Neural cell (in vitro differentiated cells): ENCODE data around the gene CFB.

Source experiments
- CTCF ChIP-seq: fragments of 450-650 bp; IDR thresholded peaks from 2 replicates; pipeline ENCODE4 v1.5.1; 2014; ENCODE audit warnings: antibody characterized with exemption, mild to moderate bottlenecking, moderate library complexity; ENCODE audit not compliant: poor library complexity, severe bottlenecking
- EP300 ChIP-seq: fragments of 450-650 bp; conservative IDR thresholded peaks from 2 replicates; pipeline ENCODE4 v1.6.1; 2014; ENCODE audit warnings: antibody characterized with exemption, mild to moderate bottlenecking, moderate library complexity; ENCODE audit not compliant: poor library complexity, severe bottlenecking
- EZH2 ChIP-seq: fragments of 200-600, 300-800 bp; shearing (Covaris generic), sonication (generic); IDR thresholded peaks from 2 replicates; pipeline ENCODE4 v1.6.1; 2014; ENCODE audit warnings: antibody characterized with exemption, low read length, borderline replicate concordance, mild to moderate bottlenecking; ENCODE audit not compliant: insufficient read depth, poor library complexity, severe bottlenecking
- POLR2AphosphoS5 ChIP-seq: IDR thresholded peaks from 2 replicates; pipeline ENCODE4 v1.6.1; 2012
- RAD21 ChIP-seq: fragments of 450-650 bp; conservative IDR thresholded peaks from 2 replicates; pipeline ENCODE4 v1.6.1; 2014; ENCODE audit warnings: antibody characterized with exemption, mild to moderate bottlenecking, moderate library complexity
- SMC3 ChIP-seq: fragments of 450-650 bp; conservative IDR thresholded peaks from 2 replicates; pipeline ENCODE4 v1.6.1; 2014; ENCODE audit warnings: antibody characterized with exemption, mild to moderate bottlenecking, moderate library complexity; ENCODE audit not compliant: poor library complexity
- TF ChIP-seq, protein P1 (sequence below): IDR thresholded peaks from 2 replicates; pipeline ENCODE4 v1.6.1; 2012; ENCODE audit warnings: borderline replicate concordance

DNA sequence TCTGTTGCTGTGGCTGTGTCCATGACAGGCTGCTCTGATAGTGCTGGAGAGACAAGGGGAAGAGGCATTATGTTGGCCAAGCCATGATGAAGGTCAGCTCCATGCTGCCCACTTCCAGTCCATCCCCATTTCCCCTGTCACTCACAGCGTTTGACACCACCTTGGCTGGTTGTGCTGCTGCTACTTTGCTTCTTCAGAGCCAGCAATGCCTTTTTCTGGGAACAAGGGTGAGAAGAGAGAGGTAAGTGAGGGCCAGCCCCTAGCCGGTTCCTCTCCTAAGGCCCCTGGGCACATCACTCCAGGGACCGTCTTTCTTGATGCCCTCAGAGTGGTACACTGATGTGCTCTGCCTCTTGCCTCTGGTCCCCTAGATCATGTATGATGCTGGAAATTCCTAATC, 10.9 kb downstream of the CFB start:
- no peak for TF ChIP-seq EP300
- no peak for TF ChIP-seq POLR2AphosphoS5
- TF ChIP-seq CTCF, result no peak
- TF ChIP-seq, protein P1, sequence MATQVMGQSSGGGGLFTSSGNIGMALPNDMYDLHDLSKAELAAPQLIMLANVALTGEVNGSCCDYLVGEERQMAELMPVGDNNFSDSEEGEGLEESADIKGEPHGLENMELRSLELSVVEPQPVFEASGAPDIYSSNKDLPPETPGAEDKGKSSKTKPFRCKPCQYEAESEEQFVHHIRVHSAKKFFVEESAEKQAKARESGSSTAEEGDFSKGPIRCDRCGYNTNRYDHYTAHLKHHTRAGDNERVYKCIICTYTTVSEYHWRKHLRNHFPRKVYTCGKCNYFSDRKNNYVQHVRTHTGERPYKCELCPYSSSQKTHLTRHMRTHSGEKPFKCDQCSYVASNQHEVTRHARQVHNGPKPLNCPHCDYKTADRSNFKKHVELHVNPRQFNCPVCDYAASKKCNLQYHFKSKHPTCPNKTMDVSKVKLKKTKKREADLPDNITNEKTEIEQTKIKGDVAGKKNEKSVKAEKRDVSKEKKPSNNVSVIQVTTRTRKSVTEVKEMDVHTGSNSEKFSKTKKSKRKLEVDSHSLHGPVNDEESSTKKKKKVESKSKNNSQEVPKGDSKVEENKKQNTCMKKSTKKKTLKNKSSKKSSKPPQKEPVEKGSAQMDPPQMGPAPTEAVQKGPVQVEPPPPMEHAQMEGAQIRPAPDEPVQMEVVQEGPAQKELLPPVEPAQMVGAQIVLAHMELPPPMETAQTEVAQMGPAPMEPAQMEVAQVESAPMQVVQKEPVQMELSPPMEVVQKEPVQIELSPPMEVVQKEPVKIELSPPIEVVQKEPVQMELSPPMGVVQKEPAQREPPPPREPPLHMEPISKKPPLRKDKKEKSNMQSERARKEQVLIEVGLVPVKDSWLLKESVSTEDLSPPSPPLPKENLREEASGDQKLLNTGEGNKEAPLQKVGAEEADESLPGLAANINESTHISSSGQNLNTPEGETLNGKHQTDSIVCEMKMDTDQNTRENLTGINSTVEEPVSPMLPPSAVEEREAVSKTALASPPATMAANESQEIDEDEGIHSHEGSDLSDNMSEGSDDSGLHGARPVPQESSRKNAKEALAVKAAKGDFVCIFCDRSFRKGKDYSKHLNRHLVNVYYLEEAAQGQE, result no peak
- no peak for TF ChIP-seq SMC3
- no peak for TF ChIP-seq RAD21
- TF ChIP-seq EZH2, result no peak
